Measurements from ENCODE around the gene AASDH. TPM values are rescaled to one million over a fixed set of nuclear protein-coding genes. Genes with fewer than 3 reads are reported as not detected.

Gene AASDH
- total RNA-seq, 4 donors from 2014 or later, result 15.0 to 23.8 (median 19.4) TPM

- WGBS, 2 donors, result 92 to 95% methylated on average over 26 to 28 of the region's 29 CpGs
- Histone ChIP-seq H3K36me3 (no peaks in the 10 kb centered on the region), H3K9me3 (no peaks in the 10 kb centered on the region), H3K27ac (no peak overlapping the region), H3K27me3 (no peaks in the 10 kb centered on the region), H3K4me3 (replicated peaks in 1 of 3) (no peak overlapping the region), H3K4me1 (no peaks in the 10 kb centered on the region)
- intact Hi-C loops (cut with DNase I), result no loop called here
- no peak for DNase-seq
- TF ChIP-seq POLR2A (IDR thresholded peaks at IDR 0.05), result no peak
- TF ChIP-seq, protein P1, sequence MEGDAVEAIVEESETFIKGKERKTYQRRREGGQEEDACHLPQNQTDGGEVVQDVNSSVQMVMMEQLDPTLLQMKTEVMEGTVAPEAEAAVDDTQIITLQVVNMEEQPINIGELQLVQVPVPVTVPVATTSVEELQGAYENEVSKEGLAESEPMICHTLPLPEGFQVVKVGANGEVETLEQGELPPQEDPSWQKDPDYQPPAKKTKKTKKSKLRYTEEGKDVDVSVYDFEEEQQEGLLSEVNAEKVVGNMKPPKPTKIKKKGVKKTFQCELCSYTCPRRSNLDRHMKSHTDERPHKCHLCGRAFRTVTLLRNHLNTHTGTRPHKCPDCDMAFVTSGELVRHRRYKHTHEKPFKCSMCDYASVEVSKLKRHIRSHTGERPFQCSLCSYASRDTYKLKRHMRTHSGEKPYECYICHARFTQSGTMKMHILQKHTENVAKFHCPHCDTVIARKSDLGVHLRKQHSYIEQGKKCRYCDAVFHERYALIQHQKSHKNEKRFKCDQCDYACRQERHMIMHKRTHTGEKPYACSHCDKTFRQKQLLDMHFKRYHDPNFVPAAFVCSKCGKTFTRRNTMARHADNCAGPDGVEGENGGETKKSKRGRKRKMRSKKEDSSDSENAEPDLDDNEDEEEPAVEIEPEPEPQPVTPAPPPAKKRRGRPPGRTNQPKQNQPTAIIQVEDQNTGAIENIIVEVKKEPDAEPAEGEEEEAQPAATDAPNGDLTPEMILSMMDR (IDR thresholded peaks at IDR 0.05), result no peak
These were observed 72.2 kb downstream of the AASDH start for GRCh38 chr4:56315041-56315440.

DNA sequence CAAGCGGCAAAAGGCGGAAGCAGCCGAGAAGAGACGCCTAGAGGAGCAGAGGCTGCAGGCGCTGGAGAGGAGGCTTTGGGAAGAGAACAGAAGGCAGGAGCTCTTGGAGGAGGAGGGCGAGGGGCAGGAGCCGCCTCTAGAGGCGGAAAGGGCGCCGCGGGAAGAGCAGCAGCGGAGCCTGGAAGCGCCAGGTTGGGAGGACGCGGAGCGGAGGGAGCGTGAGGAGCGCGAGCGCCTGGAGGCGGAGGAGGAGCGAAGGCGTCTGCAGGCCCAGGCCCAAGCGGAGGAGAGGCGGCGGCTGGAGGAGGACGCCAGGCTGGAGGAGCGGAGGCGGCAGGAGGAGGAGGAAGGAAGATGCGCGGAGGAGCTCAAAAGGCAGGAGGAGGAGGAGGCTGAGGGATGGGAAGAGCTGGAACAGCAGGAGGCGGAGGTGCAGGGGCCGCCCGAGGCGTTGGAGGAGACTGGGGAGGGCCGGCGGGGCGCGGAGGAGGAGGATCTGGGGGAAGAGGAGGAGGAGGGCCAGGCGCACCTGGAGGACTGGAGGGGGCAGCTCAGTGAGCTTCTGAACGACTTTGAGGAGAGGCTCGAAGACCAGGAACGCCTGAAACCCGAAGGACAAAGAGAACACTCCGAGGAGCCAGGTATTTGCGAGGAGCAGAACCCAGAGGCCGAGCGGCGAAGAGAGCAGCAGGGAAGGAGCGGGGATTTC lies 72.9 kb downstream of the AASDH start:
- no peak overlapping the region for H3K4me3 ChIP-seq (replicated peaks in 1 of 3)
- H3K9me3 ChIP-seq, result no peaks in the 10 kb centered on the region
- no peaks in the 10 kb centered on the region for H3K27me3 ChIP-seq
- DNase-seq, result no peak
- H3K36me3 ChIP-seq, result no peaks in the 10 kb centered on the region
- no peaks in the 10 kb centered on the region for H3K4me1 ChIP-seq
- intact Hi-C loops (cut with DNase I), result no loop called here
- no peak overlapping the region for H3K27ac ChIP-seq
- TF ChIP-seq, protein P1 (IDR thresholded peaks at IDR 0.05), result no peak
- WGBS, 2 donors, result 93% methylated on average over 50 of the region's 50 CpGs

- H3K27ac ChIP-seq, result no peak overlapping the region
- H3K36me3 ChIP-seq, result no peaks in the 10 kb centered on the region
- H3K4me1 ChIP-seq, result no peaks in the 10 kb centered on the region
- WGBS, 2 donors, result 95 to 96% methylated on average over 12 of the region's 12 CpGs
- intact Hi-C loops (cut with DNase I), result no loop called here
- no peaks in the 10 kb centered on the region for H3K27me3 ChIP-seq
- no peak overlapping the region for H3K4me3 ChIP-seq (replicated peaks in 1 of 3)
- TF ChIP-seq POLR2A (IDR thresholded peaks at IDR 0.05), result no peak
- TF ChIP-seq, protein P1 (IDR thresholded peaks at IDR 0.05), result no peak
- DNase-seq, result no peak
- no peaks in the 10 kb centered on the region for H3K9me3 ChIP-seq
These were observed 74.2 kb downstream of the AASDH start for GRCh38 chr4:56313132-56313531.

DNA sequence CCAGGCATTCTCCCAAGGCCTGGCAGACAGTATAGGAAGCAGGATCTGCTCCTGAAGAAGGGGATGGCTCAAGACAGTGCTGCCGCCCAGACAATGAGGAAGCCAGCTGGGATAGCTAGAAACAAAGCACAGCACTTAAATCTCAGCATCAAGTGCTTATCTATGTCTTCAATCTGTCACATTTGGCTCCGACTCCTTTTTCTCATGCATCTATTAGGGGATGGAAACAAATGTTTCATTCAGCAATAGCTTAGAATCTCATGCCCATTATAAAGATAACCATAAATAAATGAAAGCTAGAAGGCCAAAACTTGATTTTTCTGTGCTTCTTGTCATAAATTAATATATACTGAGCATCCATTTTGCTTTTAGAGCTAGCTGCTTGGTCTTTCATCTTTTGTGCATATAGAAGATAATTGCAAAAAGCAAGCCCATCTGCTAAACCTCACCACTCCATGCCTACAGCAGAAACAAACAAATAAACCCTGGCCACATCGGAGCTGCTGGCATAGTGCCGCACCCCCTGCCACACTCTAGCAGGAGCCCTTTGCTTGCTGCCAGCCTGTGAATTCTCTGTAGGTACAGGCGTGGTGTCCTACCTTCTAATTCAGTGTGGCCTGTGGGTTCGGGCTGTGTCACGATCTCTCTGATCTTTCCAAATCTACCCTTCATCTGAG lies 75.9 kb downstream of the AASDH start:
- DNase-seq, result no peak
- H3K4me1 ChIP-seq, result peaks cover 0 to 4% of the 10 kb centered on the region in 2 donors
- intact Hi-C loops (cut with DNase I), result no loop called here
- no peak overlapping the region for H3K27ac ChIP-seq
- WGBS, 2 donors, result 82 to 85% methylated on average over 7 of the region's 7 CpGs
- H3K4me3 ChIP-seq (replicated peaks in 1 of 3), result no peak overlapping the region
- no peaks in the 10 kb centered on the region for H3K27me3 ChIP-seq
- TF ChIP-seq, protein P1 (IDR thresholded peaks at IDR 0.05), result no peak
- TF ChIP-seq POLR2A (IDR thresholded peaks at IDR 0.05), result no peak
- H3K36me3 ChIP-seq, result no peaks in the 10 kb centered on the region
- H3K9me3 ChIP-seq, result no peaks in the 10 kb centered on the region
